ENCODE results near the gene MMUT.

Gene MMUT

DNA sequence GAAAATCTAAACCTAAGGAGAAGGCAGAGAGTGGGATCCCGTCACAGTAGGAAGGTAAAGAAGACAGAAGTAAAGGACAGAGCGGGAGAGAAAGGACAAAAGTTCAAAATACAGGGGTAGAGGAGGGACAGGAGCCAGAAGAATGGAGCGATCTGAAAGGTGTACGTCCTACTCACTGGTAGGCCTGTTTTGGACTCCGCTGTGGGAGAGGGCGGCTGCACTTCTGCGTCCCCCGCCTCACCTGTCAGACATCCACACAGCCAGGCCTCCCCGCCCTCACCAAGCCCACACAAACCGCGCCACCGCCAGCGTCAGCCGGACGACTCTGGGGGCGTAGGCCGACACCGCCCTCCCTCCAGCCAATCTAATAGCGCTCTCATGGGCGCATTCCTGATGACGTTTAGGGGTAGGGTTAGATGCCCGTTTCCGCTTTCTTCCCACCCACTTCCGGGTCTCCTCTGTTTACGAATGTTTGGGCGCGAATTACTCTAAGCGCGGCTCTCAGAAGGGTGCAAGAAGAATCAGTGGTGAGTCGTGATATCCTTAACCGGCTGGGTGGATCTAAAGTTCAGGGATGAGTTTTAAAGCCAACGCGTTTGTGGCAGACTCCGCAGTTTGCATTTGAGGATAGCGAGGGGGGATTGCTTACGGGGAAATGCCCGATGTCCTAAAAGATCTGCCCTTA, at the start of gene MMUT, which contains the start of gene CENPQ:
Gene MMUT, minus strand, starts transcription at position 327 of the 685 bp plus-strand sequence. CDS start 3,787 bp downstream, outside the sequence.
Gene CENPQ, plus strand, starts transcription at position 444 of the 685 bp plus-strand sequence. CDS start 6,807 bp downstream, outside the sequence.
- peak within 1 kb of the TSS; percentile 87 for H3K4me3 ChIP-seq
- peak; percentile 96 for DNase-seq (ENCODE audit: low spot score)
- TF ChIP-seq, protein P1, sequence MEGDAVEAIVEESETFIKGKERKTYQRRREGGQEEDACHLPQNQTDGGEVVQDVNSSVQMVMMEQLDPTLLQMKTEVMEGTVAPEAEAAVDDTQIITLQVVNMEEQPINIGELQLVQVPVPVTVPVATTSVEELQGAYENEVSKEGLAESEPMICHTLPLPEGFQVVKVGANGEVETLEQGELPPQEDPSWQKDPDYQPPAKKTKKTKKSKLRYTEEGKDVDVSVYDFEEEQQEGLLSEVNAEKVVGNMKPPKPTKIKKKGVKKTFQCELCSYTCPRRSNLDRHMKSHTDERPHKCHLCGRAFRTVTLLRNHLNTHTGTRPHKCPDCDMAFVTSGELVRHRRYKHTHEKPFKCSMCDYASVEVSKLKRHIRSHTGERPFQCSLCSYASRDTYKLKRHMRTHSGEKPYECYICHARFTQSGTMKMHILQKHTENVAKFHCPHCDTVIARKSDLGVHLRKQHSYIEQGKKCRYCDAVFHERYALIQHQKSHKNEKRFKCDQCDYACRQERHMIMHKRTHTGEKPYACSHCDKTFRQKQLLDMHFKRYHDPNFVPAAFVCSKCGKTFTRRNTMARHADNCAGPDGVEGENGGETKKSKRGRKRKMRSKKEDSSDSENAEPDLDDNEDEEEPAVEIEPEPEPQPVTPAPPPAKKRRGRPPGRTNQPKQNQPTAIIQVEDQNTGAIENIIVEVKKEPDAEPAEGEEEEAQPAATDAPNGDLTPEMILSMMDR (IDR thresholded peaks at IDR 0.05): no peak
- H3K27ac ChIP-seq: peak within 1 kb of the TSS; percentile 89 to 95

DNA sequence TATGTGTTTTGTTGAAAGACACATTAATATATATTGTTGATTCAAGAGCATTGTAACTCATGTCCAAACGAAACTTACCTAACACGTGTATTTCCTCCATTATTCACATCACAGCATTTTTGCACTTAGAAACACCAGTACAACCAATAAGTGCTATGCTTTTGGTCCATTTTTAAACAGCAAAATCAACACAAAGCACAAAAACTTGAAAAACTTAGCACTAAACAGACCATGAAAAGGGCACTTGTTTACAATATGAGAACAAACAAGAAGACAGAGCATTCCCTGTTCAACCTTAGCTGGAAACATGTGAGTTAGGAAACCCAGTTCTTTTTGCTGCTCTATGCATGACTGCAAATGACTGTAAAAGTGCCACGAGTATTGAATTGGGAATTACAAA, 46.3 kb upstream of the MMUT start:
- DNase-seq (ENCODE audit: low spot score): no peak
- Histone ChIP-seq H3K4me3 (no peak overlapping the region), H3K27ac (no peak overlapping the region)
- TF ChIP-seq, protein P1 (IDR thresholded peaks at IDR 0.05): no peak

DNA sequence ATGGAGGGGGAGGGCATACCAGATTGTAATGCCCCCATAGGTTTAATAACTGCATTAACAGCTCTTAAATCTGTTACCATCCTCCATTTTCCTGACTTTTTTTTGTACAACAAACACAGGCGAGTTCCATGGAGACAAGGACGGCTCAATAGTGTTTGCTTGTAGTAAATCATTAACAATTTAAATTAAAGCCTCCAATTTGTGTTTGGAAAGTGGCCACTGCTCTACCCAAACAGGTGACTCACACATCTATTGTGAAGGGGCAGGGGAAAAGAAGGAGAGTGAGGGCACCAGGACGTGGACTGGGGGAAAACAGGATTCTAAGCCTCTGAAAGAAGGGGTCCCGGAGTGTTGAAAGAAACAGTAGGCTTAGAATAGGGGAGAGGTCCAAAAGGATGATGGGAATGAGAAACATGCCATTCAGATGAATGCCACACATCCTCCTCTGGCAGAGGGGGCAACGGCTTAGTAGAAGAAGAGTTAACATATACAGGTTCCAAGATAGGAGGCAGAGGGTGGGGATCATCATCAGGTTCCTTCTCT, 43.6 kb upstream of the MMUT start:
- TF ChIP-seq, protein P1 (IDR thresholded peaks at IDR 0.05): no peak
- no peak for DNase-seq (ENCODE audit: low spot score)
- H3K27ac ChIP-seq: no peak overlapping the region
- H3K4me3 ChIP-seq: no peak overlapping the region

DNA sequence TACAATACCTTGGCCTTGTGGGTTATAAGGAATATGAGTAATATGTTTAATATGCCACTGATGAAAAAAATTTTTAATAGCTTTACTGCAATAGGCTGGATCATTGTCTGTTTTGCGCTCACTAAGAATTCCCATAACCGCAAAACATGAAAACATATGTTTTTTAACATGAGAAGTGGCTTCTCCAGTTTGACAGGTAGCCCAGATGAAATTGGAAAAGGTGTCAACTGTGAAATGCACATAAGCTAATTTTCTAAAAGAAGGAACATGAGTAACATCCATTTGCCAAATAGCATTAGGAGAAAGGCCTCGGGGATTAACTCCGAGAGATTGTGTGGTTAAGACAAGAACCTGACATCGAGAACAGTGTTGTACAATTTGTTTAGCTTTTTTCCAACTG, 41.6 kb upstream of the MMUT start:
- no peak for DNase-seq (ENCODE audit: low spot score)
- no peak overlapping the region for H3K27ac ChIP-seq
- no peak overlapping the region for H3K4me3 ChIP-seq
- TF ChIP-seq, protein P1 (IDR thresholded peaks at IDR 0.05): no peak

DNA sequence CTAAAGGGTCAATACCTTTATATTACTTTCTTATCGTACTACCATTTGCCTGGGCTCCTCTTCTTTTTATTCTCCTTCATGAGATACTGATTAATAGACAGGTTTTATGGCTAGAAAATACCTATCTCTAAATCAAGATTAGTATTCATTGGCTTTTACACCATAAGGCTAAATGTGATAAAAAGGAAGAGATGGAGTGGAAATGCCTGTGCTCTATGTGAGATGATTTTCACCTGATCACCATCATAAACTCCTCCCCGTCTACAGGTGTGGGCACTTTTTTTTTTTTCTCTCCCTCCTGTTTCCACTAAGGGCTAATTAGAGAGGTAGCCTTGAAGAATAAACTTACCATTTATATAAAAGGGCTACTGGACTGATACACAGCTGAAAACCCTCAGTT, 36.6 kb upstream of the MMUT start, which contains the start of gene GLYATL3:
Gene GLYATL3, plus strand, starts transcription at position 301 of the 400 bp plus-strand sequence. CDS start 12,068 bp downstream, outside the sequence.
- no peak within 1 kb of the TSS for H3K27ac ChIP-seq
- no peak within 1 kb of the TSS for H3K4me3 ChIP-seq
- TF ChIP-seq, protein P1 (IDR thresholded peaks at IDR 0.05): no peak
- DNase-seq (ENCODE audit: low spot score): no peak

DNA sequence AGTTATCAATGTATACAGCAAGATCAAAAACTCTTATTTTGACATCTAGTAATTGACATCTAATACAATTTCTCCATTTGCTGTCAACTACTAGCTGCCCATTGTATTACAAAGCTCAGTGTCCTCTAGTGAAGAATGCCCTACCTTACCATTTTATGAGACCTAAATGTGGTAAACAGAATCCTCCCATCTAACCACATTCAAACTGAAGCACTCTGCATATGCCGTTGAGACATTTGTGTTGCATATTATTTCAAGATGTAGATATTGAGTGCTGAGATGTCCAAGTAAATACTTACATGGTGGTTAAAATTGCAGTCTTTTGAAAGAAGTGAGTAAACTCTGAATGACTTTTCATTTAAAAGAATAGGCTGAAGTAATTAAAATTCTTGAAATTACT, 36.1 kb upstream of the MMUT start:
- TF ChIP-seq, protein P1 (IDR thresholded peaks at IDR 0.05): no peak
- H3K27ac ChIP-seq: no peak overlapping the region
- DNase-seq (ENCODE audit: low spot score): no peak
- no peak overlapping the region for H3K4me3 ChIP-seq

DNA sequence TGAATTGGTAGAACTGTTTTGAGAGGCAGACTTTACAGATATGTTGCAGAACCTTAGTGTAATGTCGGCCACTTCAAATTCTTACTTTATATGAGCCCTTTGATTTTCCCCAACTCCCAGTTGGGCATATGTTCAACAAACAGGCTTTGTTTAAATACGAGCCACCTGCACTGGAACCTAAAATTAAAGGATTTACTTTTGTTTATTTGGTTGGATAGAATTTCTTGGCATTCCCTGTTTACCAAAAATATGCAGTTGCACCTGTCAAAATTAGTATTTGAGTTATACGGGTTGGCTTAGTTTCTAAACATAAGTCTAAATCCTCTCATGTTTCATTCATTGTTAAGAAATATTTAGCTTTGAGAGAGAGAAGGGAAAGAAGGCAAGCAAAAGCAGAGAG, 34.3 kb upstream of the MMUT start:
- no peak overlapping the region for H3K4me3 ChIP-seq
- no peak overlapping the region for H3K27ac ChIP-seq
- TF ChIP-seq, protein P1 (IDR thresholded peaks at IDR 0.05): no peak
- DNase-seq (ENCODE audit: low spot score): no peak
